Esophagus squamous epithelium (tissue), 5 donors: ENCODE measurements around the gene KCNJ11. TPM values are rescaled to one million over a fixed set of nuclear protein-coding genes. Genes with fewer than 3 reads are reported as not detected.

Experiments
- DNase-seq: peaks from one replicate; lab custom pipeline; 2025; lab: John Stamatoyannopoulos, UW
- H3K27ac ChIP-seq, 4 donors: fragments of 200-600 bp; sonication (generic); one replicate each; pipeline ENCODE4 v1.5.1; 2016 to 2019; ENCODE audit warnings: mild to moderate bottlenecking in 1 of 4
- H3K27me3 ChIP-seq, 4 donors: fragments of 200-600 bp; sonication (generic); 1 replicate in 3 of 4; 2 replicates in 1 of 4; pipeline versions ENCODE4 v1.5.1 to v1.6.0; 2017 to 2021; ENCODE audit warnings: antibody characterized with exemption in 1 of 4
- H3K36me3 ChIP-seq, 3 donors: fragments of 200-600 bp; sonication (generic); one replicate each; pipeline ENCODE4 v1.5.1; 2016 to 2019
- H3K4me1 ChIP-seq, 3 donors: fragments of 200-600 bp; sonication (generic); one replicate each; pipeline ENCODE4 v1.5.1; 2017 to 2019
- H3K4me3 ChIP-seq, 4 donors: fragments of 200-600 bp; sonication (generic); 1 replicate in 3 of 4; 2 replicates in 1 of 4; pipeline ENCODE4 v1.5.1; 2016 to 2019; ENCODE audit warnings: mild to moderate bottlenecking in 2 of 4, moderate library complexity in 1 of 4
- H3K9me3 ChIP-seq, 3 donors: fragments of 200-600 bp; sonication (generic); one replicate each; pipeline ENCODE4 v1.5.1; 2016 to 2019
- POLR2A ChIP-seq, 4 donors: fragments of 450-650 bp; IDR thresholded peaks; one replicate each; pipeline ENCODE4 v1.6.1; 2017; ENCODE audit warnings: antibody characterized with exemption in 4 of 4, mild to moderate bottlenecking in 4 of 4, moderate library complexity in 3 of 4
- WGBS, 2 donors: methylation state at CpG; one replicate each; pipeline ENCODE4 v1.1.5; 2018; 5-methylcytosine and 5-hydroxymethylcytosine counted together
- intact Hi-C: fragments of 100-400 bp; cut with DNase I; formaldehyde crosslinking; loops from one replicate; pipeline ENCODE4 v1.15.0; 2022
- total RNA-seq, 4 donors: library from RNA; depleted of rRNA; stranded (reverse); fragments of >200 nt; gene quantifications; one replicate each; pipeline ENCODE4 v1.1.0, GENCODE V29; 2016
- TF ChIP-seq, protein P1 (sequence below), 6 experiments: fragments of 450-650 bp in 4 of 6; fragments of 200-600 bp in 2 of 6; sonication (generic) in 2 of 6; IDR thresholded peaks; one replicate each; pipeline ENCODE4 v1.5.1; 2016 to 2019; ENCODE audit warnings: antibody characterized with exemption in 6 of 6, mild to moderate bottlenecking in 4 of 6, moderate library complexity in 4 of 6
- donor health status: DM: yes; HTN: yes; CAD: no.

KCNJ11 gene
- total RNA-seq, 4 donors from 2014 or later = 1.0 to 1.6 (median 1.3) TPM

DNA sequence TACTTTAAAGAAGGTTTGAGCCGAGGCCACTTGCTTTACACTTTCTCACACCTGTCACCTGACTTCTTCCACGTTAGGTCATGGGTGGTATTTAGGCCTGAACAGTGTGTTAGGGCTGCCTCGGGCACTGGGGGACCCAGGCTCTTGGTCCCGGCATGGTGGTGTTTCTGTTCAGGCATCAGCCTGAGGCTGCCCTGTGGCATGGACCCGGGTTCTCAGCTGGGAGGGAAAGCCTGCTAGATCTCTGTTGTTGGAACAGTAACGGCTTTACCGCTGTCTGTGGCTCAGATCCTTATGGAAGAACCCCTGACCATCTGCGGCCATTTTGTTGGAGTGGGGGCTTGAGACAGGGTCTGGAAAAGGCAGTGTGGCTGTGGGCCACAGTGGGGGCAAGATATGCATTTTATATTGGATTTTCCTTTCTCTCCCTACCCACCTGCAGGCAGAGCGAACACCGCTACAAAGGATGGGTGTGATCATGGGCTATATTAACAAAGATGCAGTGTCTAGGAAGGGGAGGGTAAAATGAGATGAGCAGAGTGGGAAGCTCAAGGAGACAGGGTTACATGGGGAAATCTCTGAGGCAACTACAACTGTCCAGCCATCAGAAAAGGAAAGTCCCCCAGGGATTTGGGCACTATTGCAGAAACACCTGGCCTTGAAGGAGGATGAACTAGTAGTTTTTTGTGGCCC lies 1.6 kb upstream of the KCNJ11 start:
- intact Hi-C loops = loop anchor here (5.0 kb wide), 1 partner anchor 112 kb away; no protein-coding TSS in a partner anchor
- 53 to 58% methylated on average over 5 to 7 of the region's 10 CpGs for WGBS, 2 donors
- peaks cover 0 to 27% (median 0%) of the 10 kb centered on the region in 4 donors for H3K27me3 ChIP-seq
- no peaks in the 10 kb centered on the region for H3K9me3 ChIP-seq
- no peak overlapping the region for H3K27ac ChIP-seq
- DNase-seq = no peak
- H3K4me1 ChIP-seq = peaks cover 4 to 26% (median 9%) of the 10 kb centered on the region in 3 donors
- peak overlapping the region in 1 of 4 donors; percentile 79 for H3K4me3 ChIP-seq
- TF ChIP-seq, protein P1, sequence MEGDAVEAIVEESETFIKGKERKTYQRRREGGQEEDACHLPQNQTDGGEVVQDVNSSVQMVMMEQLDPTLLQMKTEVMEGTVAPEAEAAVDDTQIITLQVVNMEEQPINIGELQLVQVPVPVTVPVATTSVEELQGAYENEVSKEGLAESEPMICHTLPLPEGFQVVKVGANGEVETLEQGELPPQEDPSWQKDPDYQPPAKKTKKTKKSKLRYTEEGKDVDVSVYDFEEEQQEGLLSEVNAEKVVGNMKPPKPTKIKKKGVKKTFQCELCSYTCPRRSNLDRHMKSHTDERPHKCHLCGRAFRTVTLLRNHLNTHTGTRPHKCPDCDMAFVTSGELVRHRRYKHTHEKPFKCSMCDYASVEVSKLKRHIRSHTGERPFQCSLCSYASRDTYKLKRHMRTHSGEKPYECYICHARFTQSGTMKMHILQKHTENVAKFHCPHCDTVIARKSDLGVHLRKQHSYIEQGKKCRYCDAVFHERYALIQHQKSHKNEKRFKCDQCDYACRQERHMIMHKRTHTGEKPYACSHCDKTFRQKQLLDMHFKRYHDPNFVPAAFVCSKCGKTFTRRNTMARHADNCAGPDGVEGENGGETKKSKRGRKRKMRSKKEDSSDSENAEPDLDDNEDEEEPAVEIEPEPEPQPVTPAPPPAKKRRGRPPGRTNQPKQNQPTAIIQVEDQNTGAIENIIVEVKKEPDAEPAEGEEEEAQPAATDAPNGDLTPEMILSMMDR (IDR thresholded peaks at IDR 0.05) = no peak
- TF ChIP-seq POLR2A (IDR thresholded peaks at IDR 0.05) = no peak
- H3K36me3 ChIP-seq = no peaks in the 10 kb centered on the region

DNA sequence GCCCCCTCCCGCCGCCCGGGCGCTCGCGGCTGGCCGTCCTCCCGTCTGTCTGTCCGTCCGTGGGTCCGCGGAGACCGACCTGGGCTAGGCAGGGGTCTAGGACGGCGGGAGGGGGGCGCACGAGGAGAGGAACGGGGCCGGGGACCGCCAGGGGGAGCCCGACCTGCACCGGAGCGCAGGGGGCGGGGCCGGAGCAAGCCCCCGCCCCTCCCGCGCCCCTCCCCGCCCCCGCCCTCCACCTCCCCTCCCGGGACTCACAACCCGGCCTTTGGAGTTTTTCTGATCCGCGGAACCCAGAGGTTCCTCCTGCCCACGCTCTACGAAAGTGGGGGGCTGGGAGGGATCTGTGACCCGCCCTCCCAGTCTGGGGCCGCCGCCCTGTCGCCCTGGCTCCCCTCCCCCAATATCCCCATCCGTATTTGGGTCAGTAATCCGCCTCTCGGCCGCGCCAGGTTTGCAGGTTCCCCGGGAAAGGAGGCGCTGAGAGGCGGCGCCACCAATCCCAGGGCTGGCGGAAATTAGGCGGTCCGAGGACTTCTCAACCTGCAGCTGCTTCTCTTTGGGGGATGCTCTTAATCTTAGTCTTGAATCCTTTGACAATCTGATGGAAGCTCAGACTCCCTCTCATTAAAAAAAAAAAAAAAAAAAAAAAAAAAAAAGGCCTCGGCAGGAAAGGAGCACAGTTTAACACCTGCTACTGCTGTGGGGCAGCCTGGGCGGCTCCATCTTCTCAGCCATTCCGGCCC lies 925 bp upstream of the KCNJ11 start:
- Histone ChIP-seq H3K4me1 (peaks cover 4 to 26% (median 9%) of the 10 kb centered on the region in 3 donors), H3K27ac (peak overlapping the region; percentile 45 to 66 (median 50)), H3K4me3 (peak overlapping the region; percentile 43 to 79 (median 56)), H3K36me3 (no peaks in the 10 kb centered on the region), H3K27me3 (peaks cover 0 to 27% (median 0%) of the 10 kb centered on the region in 4 donors), H3K9me3 (no peaks in the 10 kb centered on the region)
- intact Hi-C loops = loop anchor here (5.0 kb wide), 1 partner anchor 113 kb away; no protein-coding TSS in a partner anchor
- TF ChIP-seq, protein P1 (IDR thresholded peaks at IDR 0.05) = peak; percentile 54 to 92 (median 63)
- no peak for TF ChIP-seq POLR2A (IDR thresholded peaks at IDR 0.05)
- 32% methylated on average over 3 of the region's 55 CpGs for WGBS, 2 donors
- DNase-seq = no peak

DNA sequence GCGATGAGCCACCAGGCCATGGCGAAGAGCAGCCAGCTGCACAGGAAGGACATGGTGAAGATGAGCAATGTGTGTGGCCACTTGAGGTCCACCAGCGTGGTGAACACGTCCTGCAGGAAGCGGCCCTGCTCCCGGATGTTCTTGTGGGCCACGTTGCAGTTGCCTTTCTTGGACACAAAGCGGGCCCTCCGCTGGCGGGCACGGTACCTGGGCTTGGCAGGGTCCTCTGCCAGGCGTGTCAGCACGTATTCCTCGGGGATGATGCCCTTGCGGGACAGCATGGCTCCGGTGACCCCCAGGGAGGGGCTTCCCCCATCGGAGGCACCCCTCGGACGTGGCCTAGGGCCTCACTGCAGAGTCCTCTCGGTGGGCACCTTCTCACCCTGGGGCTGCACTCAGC lies 648 bp downstream of the KCNJ11 start:
- intact Hi-C loops = loop anchor here (5.0 kb wide), 1 partner anchor 114 kb away; no protein-coding TSS in a partner anchor
- Histone ChIP-seq H3K9me3 (no peaks in the 10 kb centered on the region), H3K27ac (no peak overlapping the region), H3K4me3 (no peak overlapping the region), H3K27me3 (peaks cover 0 to 27% (median 0%) of the 10 kb centered on the region in 4 donors), H3K4me1 (peaks cover 4 to 32% (median 9%) of the 10 kb centered on the region in 3 donors), H3K36me3 (no peaks in the 10 kb centered on the region)
- 84 to 90% methylated on average over 6 to 11 of the region's 20 CpGs for WGBS, 2 donors
- TF ChIP-seq POLR2A (IDR thresholded peaks at IDR 0.05) = no peak
- TF ChIP-seq, protein P1 (IDR thresholded peaks at IDR 0.05) = no peak
- DNase-seq = no peak

DNA sequence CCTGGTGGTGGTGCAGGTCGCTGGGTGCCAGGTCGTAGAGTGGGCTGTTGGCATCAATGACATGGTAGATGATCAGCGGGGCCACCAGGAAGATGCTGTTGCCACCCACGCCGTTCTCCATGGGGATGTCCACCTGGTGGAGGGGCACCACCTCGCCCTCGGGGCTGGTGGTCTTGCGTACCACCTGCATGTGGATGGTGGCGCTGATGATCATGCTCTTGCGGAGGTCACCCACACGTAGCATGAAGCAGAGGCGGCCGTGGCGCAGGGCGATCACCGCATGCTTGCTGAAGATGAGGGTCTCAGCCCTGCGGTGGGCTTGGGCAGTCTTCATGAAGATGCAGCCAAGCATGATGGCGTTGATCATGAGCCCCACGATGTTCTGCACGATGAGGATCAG lies 1.2 kb downstream of the KCNJ11 start:
- WGBS, 2 donors = 93 to 97% methylated on average over 3 to 15 of the region's 20 CpGs

More for the DNA sequence above, 1.2 kb downstream of the KCNJ11 start:
- Histone ChIP-seq H3K4me1 (peaks cover 4 to 32% (median 9%) of the 10 kb centered on the region in 3 donors), H3K36me3 (no peaks in the 10 kb centered on the region), H3K4me3 (no peak overlapping the region), H3K9me3 (no peaks in the 10 kb centered on the region), H3K27ac (no peak overlapping the region), H3K27me3 (peaks cover 0 to 27% (median 0%) of the 10 kb centered on the region in 4 donors)
- TF ChIP-seq, protein P1 (IDR thresholded peaks at IDR 0.05) = no peak
- no peak for TF ChIP-seq POLR2A (IDR thresholded peaks at IDR 0.05)
- intact Hi-C loops = loop anchor here (5.0 kb wide), 1 partner anchor 115 kb away; no protein-coding TSS in a partner anchor
- DNase-seq = no peak
